ENCODE data around the gene PIK3IP1.

The PIK3IP1 gene

DNA sequence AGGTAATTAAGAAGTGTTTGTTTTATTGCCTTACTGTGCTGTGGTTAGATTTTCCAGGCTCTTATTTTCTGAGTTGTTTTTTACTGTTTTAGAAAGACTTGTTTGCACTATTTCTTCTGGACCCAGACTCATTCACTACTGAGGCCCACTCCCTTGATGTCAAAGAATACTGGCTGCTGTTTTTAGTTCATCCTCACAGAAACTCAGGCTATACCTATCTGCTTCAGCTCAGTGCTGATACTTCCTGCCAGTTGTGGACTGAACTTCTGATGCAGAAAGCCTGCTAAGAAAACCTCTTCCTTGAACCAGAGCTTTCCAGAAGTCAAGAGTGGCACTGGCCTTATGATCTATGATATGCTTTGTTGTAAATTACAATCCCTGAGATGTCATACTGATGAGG lies 15.9 kb upstream of the PIK3IP1 start:
- DNase-seq, result no peak

DNA sequence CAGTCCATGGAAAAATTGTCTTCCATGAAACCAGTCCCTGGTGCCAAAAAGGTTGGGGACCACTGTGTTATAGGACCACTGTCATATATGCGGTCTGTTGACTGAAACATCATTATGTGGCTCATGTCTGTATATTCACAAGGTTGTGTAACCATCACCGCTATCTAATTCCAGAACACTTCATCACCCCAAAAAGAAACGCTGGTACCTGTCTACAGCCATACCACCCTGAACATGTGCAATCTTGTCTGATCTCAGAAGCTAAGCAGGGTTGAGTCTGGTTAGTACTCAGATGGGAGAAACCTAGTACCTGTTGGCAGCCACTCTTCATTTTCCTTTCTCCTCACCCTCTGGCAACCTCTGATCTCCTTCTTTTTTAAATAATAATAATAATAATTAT lies 12.9 kb upstream of the PIK3IP1 start:
- DNase-seq, result no peak

DNA sequence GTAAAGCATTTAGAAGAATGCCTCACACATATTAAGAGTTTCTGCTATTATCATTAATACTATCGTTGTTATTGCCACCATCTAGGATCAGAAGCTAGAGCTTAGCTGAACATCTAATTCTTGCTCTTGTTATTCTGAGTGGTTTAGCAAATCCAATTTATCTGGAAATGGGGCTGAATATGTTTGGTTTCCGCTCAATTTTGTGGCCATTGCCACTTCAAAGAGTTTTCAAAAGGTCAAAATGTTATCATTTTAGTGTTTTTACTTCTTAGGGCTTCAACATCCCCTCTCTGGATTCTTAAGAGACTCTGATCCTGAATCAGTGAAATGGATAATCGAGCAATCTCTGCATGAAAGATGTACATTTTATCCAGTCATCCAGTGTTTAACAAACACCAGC lies 10.2 kb upstream of the PIK3IP1 start:
- no peak for DNase-seq

GRCh38 chr22:31302006-31302405 lies 9.7 kb upstream of the PIK3IP1 start:
- no peak for DNase-seq

DNA sequence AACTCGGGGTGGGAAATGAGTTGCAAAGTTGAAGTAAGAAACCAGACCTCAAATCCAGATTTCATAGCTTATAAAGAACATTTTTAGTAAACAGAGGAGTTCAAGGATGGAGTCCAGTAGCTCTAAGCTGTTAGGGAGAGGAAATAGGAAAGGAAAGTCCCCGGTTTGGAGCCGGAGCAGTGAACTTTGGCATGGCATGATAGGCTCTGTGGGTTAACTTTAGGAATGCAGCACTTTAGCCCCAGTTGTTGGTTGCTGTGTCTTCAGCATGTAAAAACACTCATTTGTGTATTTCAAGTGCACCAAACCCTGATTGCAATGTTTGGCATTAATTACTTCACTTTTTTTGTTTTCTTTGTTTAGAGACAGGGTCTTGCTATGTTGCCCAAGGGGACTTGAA lies 8.6 kb upstream of the PIK3IP1 start:
- DNase-seq, result no peak

DNA sequence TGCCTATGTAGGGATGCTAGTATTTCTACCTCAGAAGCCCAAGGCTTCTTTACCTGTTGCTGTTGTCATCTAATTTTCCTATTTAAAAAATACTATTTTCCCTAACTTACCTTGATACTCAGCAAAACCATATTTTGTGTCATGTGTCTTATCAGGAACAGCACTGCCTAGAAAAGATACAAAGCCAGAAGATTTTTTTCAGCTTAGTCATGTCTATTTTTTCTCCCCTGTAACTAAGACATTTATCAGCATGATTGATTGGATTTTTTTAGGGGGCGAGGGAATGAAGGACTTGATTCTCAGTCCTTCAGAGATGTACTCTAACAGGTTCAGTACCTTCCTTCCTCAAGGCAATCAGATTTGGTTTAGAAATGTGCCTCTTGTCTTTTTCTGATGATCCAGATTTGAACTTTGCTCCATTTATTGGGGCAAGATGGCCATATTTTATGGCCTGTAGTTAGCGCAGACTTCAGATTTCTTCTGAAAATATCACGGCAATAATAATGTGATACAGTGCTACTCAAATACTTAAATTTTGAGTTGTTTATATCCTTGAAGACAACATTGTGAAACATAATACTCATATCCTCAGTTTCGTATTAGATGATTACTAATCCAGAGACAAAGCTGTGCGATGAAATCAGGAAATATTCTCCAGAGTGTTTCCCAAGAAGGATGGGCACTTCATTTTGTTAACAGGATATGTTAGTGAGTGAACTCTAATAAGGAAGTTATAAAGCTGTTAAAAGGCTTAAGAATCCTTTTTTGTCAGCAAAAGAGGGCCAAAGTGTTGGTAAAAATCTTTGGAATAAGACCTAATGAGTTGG lies 3.8 kb upstream of the PIK3IP1 start:
- no peak for DNase-seq

GRCh38 chr22:31295360-31295759 lies 3.1 kb upstream of the PIK3IP1 start:
- DNase-seq, result no peak

- DNase-seq, result no peak
These were observed 630 bp downstream of the PIK3IP1 start for GRCh38 chr22:31291481-31292235.

GRCh38 chr22:31290494-31291471 lies 1.5 kb downstream of the PIK3IP1 start:
- peak; percentile 93 for DNase-seq

DNA sequence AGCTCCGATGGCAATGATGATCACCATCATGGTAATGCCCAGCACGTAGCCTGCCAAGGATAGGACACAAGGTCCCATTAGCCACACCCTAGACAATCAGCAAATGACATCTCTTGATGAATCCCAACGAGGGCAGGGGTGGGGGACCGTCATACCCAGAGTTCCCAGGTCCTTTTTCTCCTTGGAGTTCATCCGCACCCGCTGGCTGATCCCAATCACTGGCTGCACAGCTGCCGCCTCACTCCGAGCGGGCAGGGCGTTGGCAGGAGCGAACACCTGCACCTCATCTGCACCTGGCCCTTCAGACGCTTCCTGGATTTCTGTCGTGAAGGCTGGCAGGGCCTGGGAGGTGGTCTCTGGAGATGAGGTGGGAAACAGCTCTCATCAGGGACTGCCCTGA lies 2.9 kb downstream of the PIK3IP1 start:
- DNase-seq, result no peak

GRCh38 chr22:31288496-31289240 lies 3.6 kb downstream of the PIK3IP1 start:
- no peak for DNase-seq

DNA sequence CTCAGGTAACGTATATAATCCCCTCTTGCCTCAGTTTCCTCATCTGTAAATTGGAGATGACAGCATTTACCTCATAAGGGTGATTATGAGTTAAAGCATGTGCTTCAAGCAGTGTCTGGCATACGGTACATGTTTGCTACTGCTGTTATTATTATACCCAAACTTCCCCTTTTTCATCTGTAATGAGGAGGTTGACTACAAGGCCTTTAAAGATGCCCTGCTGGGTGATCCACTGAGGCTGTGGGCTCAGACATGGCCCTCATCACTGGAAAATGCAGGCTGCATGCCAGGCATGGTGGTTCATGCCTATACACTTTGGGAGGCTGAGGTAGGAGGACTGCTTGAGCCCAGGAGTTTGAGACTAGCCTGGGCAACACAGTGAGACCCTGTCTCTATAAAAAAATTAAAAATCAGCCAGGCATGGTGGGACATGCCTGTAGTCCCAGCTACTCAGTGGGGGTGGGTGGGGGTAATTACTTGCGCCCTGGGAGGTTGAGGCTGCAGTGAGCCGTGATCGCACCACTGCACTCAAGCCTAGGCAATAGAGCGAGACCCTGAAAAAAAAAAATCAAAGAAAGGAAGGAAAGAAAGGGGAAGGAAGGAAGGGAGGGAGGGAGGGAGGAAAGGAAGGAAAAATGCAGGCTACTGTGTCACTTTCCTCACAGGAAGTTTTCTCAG lies 4.3 kb downstream of the PIK3IP1 start:
- no peak for DNase-seq

- DNase-seq, result no peak
These were observed 5.7 kb downstream of the PIK3IP1 start for GRCh38 chr22:31286360-31287255.

DNA sequence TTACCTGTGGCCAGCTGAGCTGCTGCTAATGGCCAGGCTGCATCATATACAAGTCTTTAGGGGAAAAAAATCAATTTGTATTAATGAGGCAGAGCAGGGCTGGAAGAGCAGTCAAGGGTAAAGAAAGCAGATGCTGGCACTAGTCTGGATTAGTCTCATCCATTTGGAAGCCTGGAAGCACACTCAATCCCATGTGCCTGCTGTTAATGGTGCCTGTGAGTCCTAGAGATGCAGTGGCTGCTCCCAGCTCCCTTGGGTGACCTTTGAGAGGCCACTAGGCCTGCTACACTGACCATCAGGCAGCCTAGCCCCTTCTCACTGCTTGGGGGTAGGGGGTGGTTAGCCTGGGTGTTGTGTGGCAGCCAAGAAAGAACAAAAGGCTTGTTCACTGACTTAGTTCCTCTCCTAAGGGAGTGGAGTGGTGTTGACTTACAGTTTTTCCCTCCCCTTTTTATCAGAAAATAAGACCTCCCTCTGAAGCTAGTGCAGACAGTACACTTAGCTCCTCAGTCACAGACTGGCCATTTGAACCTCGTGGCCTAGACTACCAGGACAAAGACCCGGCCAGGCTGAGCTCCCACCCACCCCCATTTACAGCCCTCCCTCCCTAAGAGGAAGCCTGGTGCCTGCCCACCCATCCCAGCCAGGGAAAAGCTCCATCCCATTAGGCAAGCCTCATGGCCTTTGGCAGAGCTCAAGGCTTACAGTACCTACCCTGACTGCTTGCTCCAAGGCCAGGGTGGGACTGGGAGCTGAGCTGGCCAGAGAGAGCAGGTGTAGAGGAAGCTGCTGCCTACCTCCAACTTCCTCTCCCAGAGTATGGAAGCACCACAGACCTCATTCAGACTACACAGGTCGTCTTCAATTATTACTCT lies 7.8 kb downstream of the PIK3IP1 start:
- DNase-seq, result no peak

DNA sequence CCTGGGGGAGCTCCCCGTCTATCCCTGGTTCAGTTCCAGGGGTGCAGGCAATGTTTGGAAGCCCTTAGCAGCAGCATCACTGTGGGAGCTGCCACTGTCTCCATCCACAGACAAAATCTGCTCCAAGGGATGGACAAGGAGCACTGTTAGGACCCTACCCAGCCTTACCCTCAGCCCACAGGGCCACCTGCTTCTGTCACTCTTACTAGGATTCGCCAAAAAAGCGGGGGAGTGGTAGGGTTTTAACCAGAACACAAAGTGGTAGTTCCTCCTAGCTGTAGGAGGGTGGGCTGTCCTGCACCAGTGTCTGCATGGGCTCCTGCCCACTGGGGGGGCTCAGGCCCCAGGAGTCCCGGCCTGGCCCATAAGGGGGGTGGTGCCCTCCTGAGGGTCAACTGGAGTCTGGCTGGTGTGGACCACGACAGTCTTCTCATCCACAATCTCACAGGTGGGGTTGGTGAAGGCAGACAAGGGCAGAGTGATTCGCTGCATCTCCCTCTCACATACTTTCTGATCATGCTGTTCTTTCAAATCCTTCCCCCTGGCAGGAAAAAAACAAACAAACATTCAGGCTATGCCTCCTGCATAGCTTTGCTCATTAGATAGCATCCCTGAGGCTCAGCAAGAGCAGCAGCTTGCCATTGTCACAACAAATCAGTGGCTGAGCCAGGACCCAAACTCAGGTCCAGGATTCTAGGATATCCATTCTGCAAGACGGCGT lies 9.4 kb downstream of the PIK3IP1 start:
- DNase-seq, result no peak

- DNase-seq, result no peak
These were observed 10.6 kb downstream of the PIK3IP1 start for GRCh38 chr22:31281733-31282132.

DNA sequence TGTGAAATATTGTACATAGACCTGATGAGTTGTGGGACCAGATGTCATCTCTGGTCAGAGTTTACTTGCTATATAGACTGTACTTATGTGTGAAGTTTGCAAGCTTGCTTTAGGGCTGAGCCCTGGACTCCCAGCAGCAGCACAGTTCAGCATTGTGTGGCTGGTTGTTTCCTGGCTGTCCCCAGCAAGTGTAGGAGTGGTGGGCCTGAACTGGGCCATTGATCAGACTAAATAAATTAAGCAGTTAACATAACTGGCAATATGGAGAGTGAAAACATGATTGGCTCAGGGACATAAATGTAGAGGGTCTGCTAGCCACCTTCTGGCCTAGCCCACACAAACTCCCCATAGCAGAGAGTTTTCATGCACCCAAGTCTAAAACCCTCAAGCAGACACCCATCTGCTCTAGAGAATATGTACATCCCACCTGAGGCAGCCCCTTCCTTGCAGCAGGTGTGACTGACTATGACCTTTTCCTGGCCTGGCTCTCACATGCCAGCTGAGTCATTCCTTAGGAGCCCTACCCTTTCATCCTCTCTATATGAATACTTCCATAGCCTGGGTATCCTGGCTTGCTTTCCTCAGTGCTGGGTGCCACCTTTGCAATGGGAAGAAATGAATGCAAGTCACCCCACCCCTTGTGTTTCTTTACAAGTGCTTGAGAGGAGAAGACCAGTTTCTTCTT lies 12.3 kb downstream of the PIK3IP1 start:
- DNase-seq, result no peak

DNA sequence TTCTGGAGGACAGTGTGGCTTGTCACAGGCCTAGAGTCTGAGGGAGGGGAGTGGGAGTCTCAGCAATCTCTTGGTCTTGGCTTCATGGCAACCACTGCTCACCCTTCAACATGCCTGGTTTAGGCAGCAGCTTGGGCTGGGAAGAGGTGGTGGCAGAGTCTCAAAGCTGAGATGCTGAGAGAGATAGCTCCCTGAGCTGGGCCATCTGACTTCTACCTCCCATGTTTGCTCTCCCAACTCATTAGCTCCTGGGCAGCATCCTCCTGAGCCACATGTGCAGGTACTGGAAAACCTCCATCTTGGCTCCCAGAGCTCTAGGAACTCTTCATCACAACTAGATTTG lies 13.0 kb downstream of the PIK3IP1 start:
- DNase-seq, result no peak

All from right hindlimb (tissue), 1 donor.